ENCODE data around the gene ALAS1. TPM values are rescaled to one million over a fixed set of nuclear protein-coding genes. Genes with fewer than 3 reads are reported as not detected.

Gene ALAS1
- total RNA-seq, 2 donors from 2014 or later = 39.8 to 58.8 TPM

- DNase-seq (ENCODE audit: low spot score) = no peak
- H3K9me3 ChIP-seq = no peaks in the 10 kb centered on the region
- peaks cover 14% of the 10 kb centered on the region for H3K4me1 ChIP-seq (replicated peaks)
- H3K4me3 ChIP-seq = no peak overlapping the region
- intact Hi-C loops (cut with DNase I) = loop anchor here (5.0 kb wide), 1 partner anchor 119 kb away; no protein-coding TSS in a partner anchor
- 94% methylated on average over 32 of the region's 32 CpGs for WGBS
- H3K36me3 ChIP-seq = peaks cover under 1 to 2% of the 10 kb centered on the region in 2 donors
- H3K27me3 ChIP-seq (replicated peaks; ENCODE audit: insufficient read depth) = no peaks in the 10 kb centered on the region
- no peak for TF ChIP-seq POLR2A (IDR thresholded peaks at IDR 0.05)
- no peak for TF ChIP-seq POLR2AphosphoS5 (IDR thresholded peaks at IDR 0.05)
- TF ChIP-seq, protein P1, sequence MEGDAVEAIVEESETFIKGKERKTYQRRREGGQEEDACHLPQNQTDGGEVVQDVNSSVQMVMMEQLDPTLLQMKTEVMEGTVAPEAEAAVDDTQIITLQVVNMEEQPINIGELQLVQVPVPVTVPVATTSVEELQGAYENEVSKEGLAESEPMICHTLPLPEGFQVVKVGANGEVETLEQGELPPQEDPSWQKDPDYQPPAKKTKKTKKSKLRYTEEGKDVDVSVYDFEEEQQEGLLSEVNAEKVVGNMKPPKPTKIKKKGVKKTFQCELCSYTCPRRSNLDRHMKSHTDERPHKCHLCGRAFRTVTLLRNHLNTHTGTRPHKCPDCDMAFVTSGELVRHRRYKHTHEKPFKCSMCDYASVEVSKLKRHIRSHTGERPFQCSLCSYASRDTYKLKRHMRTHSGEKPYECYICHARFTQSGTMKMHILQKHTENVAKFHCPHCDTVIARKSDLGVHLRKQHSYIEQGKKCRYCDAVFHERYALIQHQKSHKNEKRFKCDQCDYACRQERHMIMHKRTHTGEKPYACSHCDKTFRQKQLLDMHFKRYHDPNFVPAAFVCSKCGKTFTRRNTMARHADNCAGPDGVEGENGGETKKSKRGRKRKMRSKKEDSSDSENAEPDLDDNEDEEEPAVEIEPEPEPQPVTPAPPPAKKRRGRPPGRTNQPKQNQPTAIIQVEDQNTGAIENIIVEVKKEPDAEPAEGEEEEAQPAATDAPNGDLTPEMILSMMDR (IDR thresholded peaks at IDR 0.05) = no peak
- H3K27ac ChIP-seq = no peak overlapping the region
Measured at GRCh38 chr3:52223449-52224408, 25.8 kb downstream of the ALAS1 start.

- intact Hi-C loops (cut with DNase I) = no loop called here
- Histone ChIP-seq H3K4me1 (replicated peaks) (peaks cover 1% of the 10 kb centered on the region), H3K36me3 (peaks cover 16 to 21% of the 10 kb centered on the region in 2 donors), H3K9me3 (no peaks in the 10 kb centered on the region), H3K27me3 (replicated peaks; ENCODE audit: insufficient read depth) (no peaks in the 10 kb centered on the region), H3K4me3 (no peak within 1 kb of the TSS), H3K27ac (no peak within 1 kb of the TSS)
- no peak for DNase-seq (ENCODE audit: low spot score)
- WGBS = 65% methylated on average over 9 of the region's 9 CpGs
- TF ChIP-seq POLR2A (IDR thresholded peaks at IDR 0.05) = no peak
- no peak for TF ChIP-seq POLR2AphosphoS5 (IDR thresholded peaks at IDR 0.05)
- TF ChIP-seq, protein P1 (IDR thresholded peaks at IDR 0.05) = no peak
Measured at GRCh38 chr3:52225452-52226228, 27.7 kb downstream of the ALAS1 start, which contains the start of gene TLR9. Gene TLR9 (minus strand): TSS chr3:52225645. CDS start chr3:52225529, 116 bp downstream.

DNA sequence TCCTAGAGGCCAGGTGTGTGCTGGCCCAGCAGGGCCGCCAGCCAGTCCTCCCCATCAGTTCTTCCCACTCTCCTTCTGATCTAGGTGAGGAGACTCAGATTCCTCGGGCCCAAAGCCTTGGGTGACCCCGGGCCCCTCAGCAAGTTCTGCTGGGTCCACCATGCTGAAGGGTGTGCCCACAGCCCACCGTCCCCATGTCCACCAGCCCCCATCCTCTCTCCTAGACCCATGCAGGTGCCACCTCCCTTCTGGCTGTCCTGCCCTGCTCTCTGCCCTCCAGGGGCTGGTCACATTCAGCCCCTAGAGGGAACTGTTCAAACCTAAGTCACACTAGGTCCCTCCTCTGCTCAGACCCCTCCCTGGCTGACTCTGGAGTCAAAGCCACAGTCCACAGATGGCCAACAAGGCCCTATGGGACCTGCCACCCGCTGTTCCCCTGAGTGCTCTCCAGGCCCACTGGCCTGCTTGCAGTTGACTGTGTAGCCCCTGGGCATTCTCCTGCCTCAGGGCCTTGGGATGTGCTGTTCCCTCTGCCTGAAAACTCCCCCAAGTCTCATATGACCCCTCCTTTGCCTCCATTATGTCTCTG, 28.4 kb downstream of the ALAS1 start:
- Histone ChIP-seq H3K27ac (no peak overlapping the region), H3K4me3 (no peak overlapping the region), H3K27me3 (replicated peaks; ENCODE audit: insufficient read depth) (no peaks in the 10 kb centered on the region), H3K36me3 (peaks cover 17 to 26% of the 10 kb centered on the region in 2 donors), H3K4me1 (replicated peaks) (no peaks in the 10 kb centered on the region), H3K9me3 (no peaks in the 10 kb centered on the region)
- DNase-seq (ENCODE audit: low spot score) = no peak
- intact Hi-C loops (cut with DNase I) = no loop called here
- WGBS = 73% methylated on average over 5 of the region's 5 CpGs
- TF ChIP-seq POLR2AphosphoS5 (IDR thresholded peaks at IDR 0.05) (no peak), POLR2A (IDR thresholded peaks at IDR 0.05) (no peak)
- TF ChIP-seq, protein P1 (IDR thresholded peaks at IDR 0.05) = no peak

- no peak overlapping the region for H3K27ac ChIP-seq
- 87% methylated on average over 4 of the region's 4 CpGs for WGBS
- TF ChIP-seq, protein P1 (IDR thresholded peaks at IDR 0.05) = no peak
- TF ChIP-seq POLR2AphosphoS5 (IDR thresholded peaks at IDR 0.05) (no peak), POLR2A (IDR thresholded peaks at IDR 0.05) (no peak)
- no peaks in the 10 kb centered on the region for H3K9me3 ChIP-seq
- H3K4me1 ChIP-seq (replicated peaks) = no peaks in the 10 kb centered on the region
- peaks cover 17 to 26% of the 10 kb centered on the region in 2 donors for H3K36me3 ChIP-seq
- DNase-seq (ENCODE audit: low spot score) = no peak
- H3K27me3 ChIP-seq (replicated peaks; ENCODE audit: insufficient read depth) = no peaks in the 10 kb centered on the region
- intact Hi-C loops (cut with DNase I) = no loop called here
- no peak overlapping the region for H3K4me3 ChIP-seq
Measured at GRCh38 chr3:52227117-52227516, 29.2 kb downstream of the ALAS1 start.

All from prostate gland (tissue), 2 donors.